Skeletal muscle tissue (tissue), 4 donors: ENCODE measurements around the gene TUBA8. TPM values are rescaled to one million over a fixed set of nuclear protein-coding genes. Genes with fewer than 3 reads are reported as not detected.
A peak's percentile ranks its signal among the peaks of the same experiment; 100 is the strongest.
"Not testable (repeated sequence)": the region's sequence is repeated elsewhere in the genome, so short reads cannot be mapped to it uniquely, and the experiment has no call there.

ENCODE experiments used
- H3K27ac ChIP-seq: one replicate; pipeline ENCODE4 v1.7.0; 2013; ENCODE audit warnings: mild to moderate bottlenecking, low read depth, low read length, inconsistent platforms
- H3K27me3 ChIP-seq, 3 donors: one replicate each; pipeline ENCODE4 v1.7.0; 2013; ENCODE audit warnings: low read length in 3 of 3; ENCODE audit not compliant: control insufficient read depth in 3 of 3, insufficient read depth in 3 of 3
- H3K36me3 ChIP-seq, 3 donors: one replicate each; pipeline ENCODE4 v1.7.0; 2013; ENCODE audit warnings: low read length in 3 of 3; ENCODE audit not compliant: control insufficient read depth in 3 of 3, insufficient read depth in 3 of 3
- H3K4me1 ChIP-seq, 3 donors: one replicate each; pipeline ENCODE4 v1.7.0; 2013; ENCODE audit warnings: low read length in 3 of 3, mild to moderate bottlenecking in 3 of 3; ENCODE audit not compliant: control insufficient read depth in 3 of 3, insufficient read depth in 3 of 3
- H3K4me3 ChIP-seq, 3 donors: one replicate each; pipeline ENCODE4 v1.7.0; 2013; ENCODE audit warnings: low read length in 3 of 3
- H3K9ac ChIP-seq, 3 donors: one replicate each; pipeline ENCODE4 v1.7.0; 2013; ENCODE audit warnings: low read length in 3 of 3, mild to moderate bottlenecking in 3 of 3, moderate library complexity in 2 of 3, low read depth in 1 of 3
- H3K9me3 ChIP-seq, 3 donors: one replicate each; pipeline ENCODE4 v1.7.0; 2013; ENCODE audit warnings: low read length in 3 of 3; ENCODE audit not compliant: control insufficient read depth in 3 of 3
- total RNA-seq: library from RNA; depleted of rRNA; stranded (reverse); fragments of >200 nt; gene quantifications from one replicate; pipeline ENCODE4 v1.2.3, GENCODE V29; 2014
- donor health status: Osteomylitis.

The TUBA8 gene
- total RNA-seq, 1 donor from 2014 or later, result 21.9 TPM

DNA sequence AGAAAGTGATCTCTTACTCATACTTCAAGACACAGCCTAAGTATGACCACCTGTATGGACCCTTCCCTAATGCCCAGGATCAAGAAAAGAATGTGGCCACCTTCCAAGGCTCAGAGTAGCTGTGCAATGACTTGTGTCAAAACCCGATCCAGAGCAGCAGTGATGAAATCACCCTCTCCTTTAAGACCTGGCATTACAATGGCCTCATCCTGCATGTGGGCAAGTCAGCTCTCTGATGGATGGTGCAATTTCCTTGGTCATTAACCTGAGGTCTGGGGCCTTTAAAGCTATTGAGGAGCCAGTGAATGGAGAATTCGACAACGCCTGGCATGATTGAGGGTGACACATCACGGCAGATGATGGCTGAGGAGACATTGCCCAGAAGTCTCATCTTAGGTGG lies 9.1 kb upstream of the TUBA8 start:
- no peaks in the 10 kb centered on the region for H3K27me3 ChIP-seq
- peaks cover 0 to 12% (median 10%) of the 10 kb centered on the region in 3 donors for H3K4me1 ChIP-seq
- no peak overlapping the region for H3K4me3 ChIP-seq
- peaks cover 0 to 5% (median 0%) of the 10 kb centered on the region in 3 donors for H3K36me3 ChIP-seq
- H3K9me3 ChIP-seq, result no peaks in the 10 kb centered on the region
- no peak overlapping the region for H3K9ac ChIP-seq
- H3K27ac ChIP-seq, result no peak overlapping the region

DNA sequence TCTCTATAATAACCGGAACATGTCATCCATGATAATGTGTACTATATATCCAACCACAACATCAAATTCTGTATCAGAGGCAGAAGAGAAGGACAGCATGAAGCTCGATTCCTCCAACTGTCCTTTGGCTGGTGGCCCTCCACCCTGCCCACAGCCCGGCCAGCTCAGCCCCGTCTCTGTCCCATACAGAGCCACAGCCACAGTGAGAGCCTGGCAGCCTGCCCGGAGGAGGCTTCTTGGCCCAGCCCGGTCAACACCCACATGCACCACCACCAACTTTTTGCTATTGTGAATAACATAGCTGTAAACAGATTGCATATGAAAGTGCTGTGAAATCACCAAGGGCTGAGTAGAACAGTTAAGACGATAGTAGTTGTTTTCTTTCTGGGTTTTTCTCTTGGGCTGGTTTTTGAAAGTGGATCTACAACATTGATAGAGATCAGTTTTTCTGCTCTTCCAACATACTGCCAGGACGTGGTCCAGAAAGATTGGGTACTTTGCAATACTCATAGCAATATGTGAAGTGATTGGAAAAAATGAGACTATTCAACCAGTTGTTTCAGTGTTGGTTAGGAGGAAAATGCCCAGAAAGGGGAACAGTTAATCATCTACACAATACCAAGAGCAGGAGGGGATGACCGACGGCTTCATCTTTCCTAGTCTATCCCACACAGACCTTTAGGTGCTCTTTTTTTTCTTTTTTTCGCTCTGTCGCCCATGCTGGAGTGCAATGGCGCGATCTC lies 6.9 kb upstream of the TUBA8 start:
- H3K9ac ChIP-seq, result no peak overlapping the region
- no peaks in the 10 kb centered on the region for H3K9me3 ChIP-seq
- H3K4me1 ChIP-seq, result peaks cover 0 to 12% (median 10%) of the 10 kb centered on the region in 3 donors
- H3K4me3 ChIP-seq, result no peak overlapping the region
- peaks cover 0 to 5% (median 0%) of the 10 kb centered on the region in 3 donors for H3K36me3 ChIP-seq
- H3K27ac ChIP-seq, result no peak overlapping the region
- H3K27me3 ChIP-seq, result no peaks in the 10 kb centered on the region

DNA sequence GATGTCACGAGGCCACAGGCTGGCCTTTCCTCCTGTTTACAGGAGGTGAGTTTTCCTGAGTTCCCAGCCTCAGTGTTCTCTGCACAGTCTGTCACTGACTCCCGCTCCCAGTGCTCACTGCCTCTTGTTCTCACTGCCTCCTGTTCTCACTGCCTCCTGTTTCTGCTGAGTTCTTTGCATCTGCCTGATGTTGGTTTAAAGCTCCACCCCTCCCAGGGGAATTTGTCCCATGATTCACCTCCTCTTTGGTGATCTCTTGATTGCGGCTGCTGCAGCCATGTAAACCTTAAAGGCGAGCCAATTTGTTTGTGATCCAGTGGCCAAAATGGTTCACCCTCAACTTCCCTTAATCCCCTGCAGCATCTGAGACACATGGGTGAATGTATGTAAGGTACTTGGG lies 6.0 kb upstream of the TUBA8 start:
- Histone ChIP-seq H3K4me3 (no peak overlapping the region), H3K9me3 (no peaks in the 10 kb centered on the region), H3K9ac (no peak overlapping the region), H3K4me1 (peaks cover under 1 to 13% (median 10%) of the 10 kb centered on the region in 3 donors), H3K36me3 (peaks cover 0 to 5% (median 0%) of the 10 kb centered on the region in 3 donors), H3K27ac (no peak overlapping the region), H3K27me3 (no peaks in the 10 kb centered on the region)

DNA sequence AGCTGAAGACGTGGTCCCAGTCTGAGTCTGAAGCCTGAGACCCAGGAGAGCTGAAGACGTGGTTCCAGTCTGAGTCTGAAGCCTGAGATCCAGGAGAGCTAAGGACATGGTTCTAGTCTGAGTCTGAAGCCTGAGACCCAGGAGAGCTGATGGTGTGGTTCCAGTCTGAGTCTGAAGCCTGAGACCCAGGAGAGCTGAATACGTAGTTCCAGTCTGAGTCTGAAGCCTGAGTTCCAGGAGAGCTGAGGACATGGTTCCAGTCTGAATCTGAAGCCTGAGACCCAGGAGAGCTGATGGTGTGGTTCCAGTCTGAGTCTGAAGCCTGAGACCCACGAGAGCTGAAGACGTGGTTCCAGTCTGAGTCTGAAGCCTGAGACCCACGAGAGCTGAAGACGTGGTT lies 4.6 kb upstream of the TUBA8 start:
- not testable (repeated sequence) for H3K9ac ChIP-seq, H3K4me3 ChIP-seq, H3K36me3 ChIP-seq, H3K9me3 ChIP-seq, H3K27ac ChIP-seq, H3K27me3 ChIP-seq
- H3K4me1 ChIP-seq, result peaks cover 8 to 22% (median 17%) of the 10 kb centered on the region in 3 donors

DNA sequence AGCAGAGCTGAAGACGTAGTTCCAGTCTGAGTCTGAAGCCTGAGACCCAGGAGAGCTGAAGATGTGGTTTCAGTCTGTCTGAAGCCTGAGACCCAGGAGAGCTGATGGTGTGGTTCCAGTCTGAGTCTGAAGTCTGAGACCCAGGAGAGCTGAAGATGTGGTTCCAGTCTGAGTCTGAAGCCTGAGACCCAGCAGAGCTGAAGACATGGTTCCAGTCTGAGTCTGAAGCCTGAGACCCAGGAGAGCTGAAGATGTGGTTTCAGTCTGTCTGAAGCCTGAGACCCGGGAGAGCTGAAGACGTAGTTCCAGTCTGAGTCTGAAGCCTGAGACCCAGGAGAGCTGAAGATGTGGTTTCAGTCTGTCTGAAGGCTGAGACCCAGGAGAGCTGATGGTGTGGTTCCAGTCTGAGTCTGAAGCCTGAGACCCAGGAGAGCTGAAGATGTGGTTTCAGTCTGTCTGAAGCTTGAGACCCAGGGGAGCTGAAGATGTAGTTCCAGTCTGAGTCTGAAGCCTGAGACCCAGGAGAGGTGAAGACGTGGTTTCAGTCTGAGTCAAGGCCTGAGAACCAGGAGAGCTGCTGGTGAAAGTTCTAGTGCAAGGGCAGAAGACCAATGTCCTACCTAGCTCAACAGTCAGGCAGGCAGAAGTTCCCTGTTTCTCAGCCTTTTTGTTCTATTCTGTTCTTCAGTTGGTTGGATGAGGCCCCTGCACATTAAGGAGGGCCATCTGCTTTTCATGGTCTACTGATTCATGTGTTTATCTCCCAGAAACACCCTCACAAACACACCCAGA lies 3.9 kb upstream of the TUBA8 start:
- H3K27me3 ChIP-seq, H3K36me3 ChIP-seq, H3K27ac ChIP-seq, H3K4me3 ChIP-seq, H3K9ac ChIP-seq, H3K9me3 ChIP-seq: not testable (repeated sequence)
- H3K4me1 ChIP-seq, result peaks cover 8 to 18% (median 12%) of the 10 kb centered on the region in 3 donors

DNA sequence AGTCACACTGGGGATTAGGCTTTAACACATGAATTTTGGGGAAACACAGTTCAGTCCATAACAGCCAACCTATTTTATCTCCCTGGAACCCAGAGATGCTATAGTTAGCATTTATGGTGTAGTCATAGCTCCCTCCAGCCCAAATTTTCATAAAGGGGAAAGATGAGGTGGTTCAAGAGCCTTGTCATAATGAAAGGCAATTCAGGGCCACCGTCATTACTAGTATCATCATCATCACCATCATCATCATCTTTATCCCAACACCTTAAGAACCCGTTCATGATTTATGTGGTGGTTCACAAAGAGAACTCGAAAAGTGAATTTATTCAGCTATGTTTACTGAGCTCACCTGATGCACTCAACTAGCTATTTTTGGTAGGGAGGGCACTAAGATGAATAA lies 2.4 kb upstream of the TUBA8 start:
- H3K27ac ChIP-seq, result no peak overlapping the region
- H3K4me1 ChIP-seq, result peaks cover 17 to 18% (median 17%) of the 10 kb centered on the region in 3 donors
- H3K4me3 ChIP-seq, result no peak overlapping the region
- H3K36me3 ChIP-seq, result peaks cover 0 to 5% (median 0%) of the 10 kb centered on the region in 3 donors
- H3K9me3 ChIP-seq, result no peaks in the 10 kb centered on the region
- no peaks in the 10 kb centered on the region for H3K27me3 ChIP-seq
- H3K9ac ChIP-seq, result no peak overlapping the region

DNA sequence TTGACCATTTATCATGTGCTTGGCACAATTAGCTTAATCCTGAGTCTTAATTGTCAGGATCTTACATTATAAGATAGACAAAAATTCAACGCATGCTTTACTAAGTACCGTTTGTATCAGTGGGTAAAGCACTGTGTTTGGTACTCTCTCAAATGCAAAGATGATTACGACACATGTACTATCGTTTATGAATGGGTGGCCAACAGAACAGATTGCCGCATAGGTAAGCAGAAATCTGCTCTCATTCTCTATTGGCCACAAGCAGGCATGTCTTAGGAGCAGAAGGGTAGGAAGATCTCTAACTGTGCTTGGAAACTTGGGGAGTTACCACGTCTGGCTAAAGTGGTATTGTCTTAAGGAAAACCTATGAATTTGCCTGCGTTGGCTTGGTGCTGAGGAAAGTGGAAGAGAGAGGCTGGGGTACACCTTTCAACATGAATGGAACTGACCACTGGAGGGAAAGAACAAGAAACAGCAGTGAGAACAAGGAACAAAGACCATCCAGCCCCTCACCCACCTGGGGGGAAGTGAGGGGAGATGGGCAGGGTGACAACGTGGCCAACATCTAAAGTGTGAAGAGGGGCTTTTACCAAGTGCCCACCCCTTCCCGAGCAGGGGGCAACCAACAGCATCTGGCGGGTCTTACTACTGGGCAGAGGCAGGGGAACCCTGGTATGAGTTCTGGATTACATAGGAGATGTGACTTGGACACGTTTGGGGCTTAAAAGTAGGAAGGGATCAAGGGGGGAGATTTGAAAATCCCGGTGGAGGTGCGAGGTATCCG lies 1.0 kb upstream of the TUBA8 start:
- H3K4me3 ChIP-seq, result peak overlapping the region; percentile 63 to 89 (median 81)
- peaks cover 0 to 5% (median 0%) of the 10 kb centered on the region in 3 donors for H3K36me3 ChIP-seq
- peak overlapping the region; percentile 76 to 99 (median 94) for H3K9ac ChIP-seq
- H3K27me3 ChIP-seq, result no peaks in the 10 kb centered on the region
- H3K27ac ChIP-seq, result peak overlapping the region; percentile 99
- H3K9me3 ChIP-seq, result no peaks in the 10 kb centered on the region
- H3K4me1 ChIP-seq, result peaks cover 28 to 31% (median 31%) of the 10 kb centered on the region in 3 donors

DNA sequence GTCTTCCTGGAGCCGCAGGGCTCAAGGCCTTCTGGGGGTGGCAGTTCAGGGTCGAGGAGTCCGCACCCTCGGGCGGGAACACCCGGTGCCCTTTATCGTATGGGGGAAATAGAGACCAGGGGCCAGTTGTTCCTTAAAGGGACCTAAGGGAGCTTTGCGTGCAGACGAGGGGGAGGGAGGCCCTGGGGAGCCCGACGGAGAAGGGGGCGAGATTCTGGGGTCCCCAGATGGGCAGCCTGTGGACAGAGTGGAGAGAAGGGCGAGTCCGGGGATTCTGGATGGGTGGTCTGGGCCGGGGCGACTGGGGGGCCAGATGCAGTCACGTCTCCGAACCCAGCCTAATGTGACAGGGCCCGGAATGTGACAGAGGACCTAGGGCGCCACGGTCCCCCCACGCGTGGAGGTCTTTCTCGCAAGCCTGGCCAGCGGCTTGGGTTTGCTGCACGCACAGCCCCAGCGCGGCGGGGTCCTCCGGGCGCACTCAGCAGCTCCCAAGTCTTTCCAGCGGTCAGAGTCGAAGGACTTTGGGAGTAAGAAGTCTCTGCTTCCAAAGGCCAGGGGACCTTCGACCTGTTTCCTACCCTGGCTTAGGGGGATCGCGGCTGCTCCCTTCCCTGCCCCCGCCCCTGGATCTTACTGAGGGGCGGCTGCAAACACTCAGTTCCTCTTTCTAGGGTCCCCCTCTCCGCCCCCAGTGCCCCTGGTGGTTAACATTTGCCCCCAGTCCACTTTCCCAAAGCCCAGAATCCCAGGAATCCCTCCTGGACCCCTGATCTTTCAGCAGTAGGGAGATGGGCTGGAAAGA lies 547 bp downstream of the TUBA8 start:
- Histone ChIP-seq H3K4me3 (peak overlapping the region; percentile 81 to 89 (median 81)), H3K36me3 (peaks cover 0 to 7% (median 0%) of the 10 kb centered on the region in 3 donors), H3K9ac (peak overlapping the region; percentile 94 to 99 (median 98)), H3K27me3 (no peaks in the 10 kb centered on the region), H3K9me3 (no peaks in the 10 kb centered on the region), H3K27ac (peak overlapping the region; percentile 99), H3K4me1 (peaks cover 40 to 46% (median 46%) of the 10 kb centered on the region in 3 donors)

DNA sequence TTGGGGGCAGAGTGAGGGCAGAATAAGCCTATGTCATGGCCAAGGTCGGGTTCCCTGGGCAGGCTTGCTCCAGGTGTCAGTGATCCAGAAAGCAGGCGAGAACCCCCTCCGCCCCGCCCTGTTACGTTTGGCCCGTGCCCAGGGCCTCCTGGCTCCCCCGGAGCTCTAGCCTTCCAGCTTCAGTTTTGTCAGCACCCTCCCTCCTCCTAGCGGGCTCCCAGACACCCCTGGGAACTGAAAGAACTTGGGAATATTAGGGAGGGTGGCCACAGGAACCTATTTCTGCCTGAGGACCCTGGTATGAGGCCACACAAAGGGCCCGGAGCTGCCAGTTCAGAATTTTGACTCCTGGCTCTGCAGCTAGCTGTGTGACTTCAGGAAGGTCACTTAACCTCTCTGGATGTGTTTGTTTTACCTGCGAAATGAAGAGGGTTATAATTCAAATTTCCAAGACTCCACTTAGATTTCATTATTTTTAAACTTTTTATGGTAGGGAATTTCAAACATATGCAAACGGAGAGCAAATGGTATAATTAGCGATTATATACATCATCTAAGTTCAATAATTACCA lies 1.2 kb downstream of the TUBA8 start:
- Histone ChIP-seq H3K9me3 (no peaks in the 10 kb centered on the region), H3K27ac (peak overlapping the region; percentile 99), H3K9ac (peak overlapping the region; percentile 94 to 99 (median 98)), H3K4me3 (peak overlapping the region; percentile 81 to 89 (median 81)), H3K36me3 (peaks cover 0 to 7% (median 0%) of the 10 kb centered on the region in 3 donors), H3K4me1 (peaks cover 47 to 53% (median 51%) of the 10 kb centered on the region in 3 donors), H3K27me3 (no peaks in the 10 kb centered on the region)
